Calu3 (cell line): ENCODE data around the gene DYNC1H1. TPM values are rescaled to one million over a fixed set of nuclear protein-coding genes. Genes with fewer than 3 reads are reported as not detected.
A peak's percentile ranks its signal among the peaks of the same experiment; 100 is the strongest.
"Not testable (repeated sequence)": the region's sequence is repeated elsewhere in the genome, so short reads cannot be mapped to it uniquely, and the experiment has no call there.

Experiments
- BruUV-seq: library from RNA; stranded (reverse); fragments of 400-500 nt; replicated peaks from 2 replicates; lab custom pipeline; 2021; lab: Mats Ljungman, UMichigan
- CTCF ChIA-PET: fragments of 300-600 bp; sonication (Branson Sonifier 250); formaldehyde crosslinking; loops from one replicate; lab custom pipeline; 2022; ENCODE audit warnings: antibody characterized with exemption; lab: Charles Lee
- DNase-seq: peaks from one replicate; pipeline ENCODE4 v3.0.0; 2022
- H3K27ac Mint-ChIP-seq: one replicate; pipeline ENCODE4 v1.8.0; 2022; ENCODE audit warnings: mixed read lengths; ENCODE audit not compliant: unreplicated experiment
- H3K27me3 Mint-ChIP-seq: one replicate; pipeline ENCODE4 v1.8.0; 2022; ENCODE audit warnings: mixed read lengths; ENCODE audit not compliant: unreplicated experiment
- H3K36me3 Mint-ChIP-seq: one replicate; pipeline ENCODE4 v1.8.0; 2022; ENCODE audit warnings: mild to moderate bottlenecking, moderate library complexity, mixed read lengths; ENCODE audit not compliant: insufficient read depth, unreplicated experiment
- H3K4me1 Mint-ChIP-seq: one replicate; pipeline ENCODE4 v1.8.0; 2022; ENCODE audit warnings: mild to moderate bottlenecking, low read depth, mixed read lengths; ENCODE audit not compliant: unreplicated experiment
- H3K4me3 Mint-ChIP-seq: one replicate; pipeline ENCODE4 v1.8.0; 2022; ENCODE audit warnings: mild to moderate bottlenecking, low read depth, moderate library complexity, mixed read lengths; ENCODE audit not compliant: unreplicated experiment
- H3K9me3 Mint-ChIP-seq: one replicate; pipeline ENCODE4 v1.8.0; 2022; ENCODE audit warnings: low read depth, mixed read lengths; ENCODE audit not compliant: unreplicated experiment
- CTCF ChIP-seq: fragments of 200-600 bp; IDR thresholded peaks from one replicate; pipeline ENCODE4 v1.8.0; 2022; ENCODE audit warnings: antibody characterized with exemption; ENCODE audit not compliant: unreplicated experiment
- intact Hi-C: fragments of 100-400 bp; cut with micrococcal nuclease; formaldehyde crosslinking; loops from one replicate; pipeline ENCODE4 v1.10.0; 2022; ENCODE audit not compliant: unreplicated experiment
- total RNA-seq: library from RNA; stranded (reverse); gene quantifications from 2 replicates; pipeline ENCODE4 v1.2.3, GENCODE V29; 2022

The DYNC1H1 gene
- total RNA-seq, 1 experiment from 2014 or later, result 529 TPM

- H3K36me3 Mint-ChIP-seq, result peaks cover 48% of the 10 kb centered on the region
- TSS peak; percentile 4 for BruUV-seq
- H3K4me3 Mint-ChIP-seq, result no peak overlapping the region
- H3K27me3 Mint-ChIP-seq, result no peaks in the 10 kb centered on the region
- CTCF ChIA-PET, result interaction anchor here (0.6 to 0.7 kb wide), 3 partner anchors 60 to 1836 kb away, joined by 3 to 4 read pairs (median 4); no protein-coding TSS in a partner anchor
- H3K4me1 Mint-ChIP-seq, result peaks cover 12% of the 10 kb centered on the region
- intact Hi-C loops, result no loop called here
- peaks cover 3% of the 10 kb centered on the region for H3K9me3 Mint-ChIP-seq
- TF ChIP-seq CTCF, result no peak
- peak overlapping the region; percentile 74 for H3K27ac Mint-ChIP-seq
- no peak for DNase-seq
These were observed 110.1 kb downstream of the DYNC1H1 start for GRCh38 chr14:102074415-102074964.

GRCh38 chr14:102075155-102075554 lies 110.8 kb downstream of the DYNC1H1 start:
- no peak for TF ChIP-seq CTCF
- no peaks in the 10 kb centered on the region for H3K27me3 Mint-ChIP-seq
- H3K4me3 Mint-ChIP-seq, result no peak overlapping the region
- intact Hi-C loops, result no loop called here
- DNase-seq, result no peak
- peaks cover 3% of the 10 kb centered on the region for H3K9me3 Mint-ChIP-seq
- H3K36me3 Mint-ChIP-seq, result peaks cover 55% of the 10 kb centered on the region
- no peak overlapping the region for H3K27ac Mint-ChIP-seq
- CTCF ChIA-PET, result interaction anchor here (0.7 kb wide), 1 partner anchor 59 kb away, joined by 3 read pairs; no protein-coding TSS in a partner anchor
- H3K4me1 Mint-ChIP-seq, result peaks cover 12% of the 10 kb centered on the region
- BruUV-seq, result no TSS peak

- BruUV-seq, result no TSS peak
- Mint-ChIP-seq H3K9me3 (peaks cover 3% of the 10 kb centered on the region), H3K27ac (no peak overlapping the region), H3K36me3 (peaks cover 64% of the 10 kb centered on the region), H3K4me3 (no peak overlapping the region), H3K4me1 (no peaks in the 10 kb centered on the region), H3K27me3 (no peaks in the 10 kb centered on the region)
- no peak for TF ChIP-seq CTCF
- CTCF ChIA-PET, result interaction anchor here (0.6 kb wide), 2 partner anchors 10 to 94 kb away, joined by 3 to 6 read pairs; no protein-coding TSS in a partner anchor
- intact Hi-C loops, result no loop called here
- DNase-seq, result no peak
These were observed 113.0 kb downstream of the DYNC1H1 start for GRCh38 chr14:102077382-102077709.

- DNase-seq, H3K4me1 Mint-ChIP-seq: not testable (repeated sequence)
These were observed 114.0 kb downstream of the DYNC1H1 start for GRCh38 chr14:102078361-102078791.

More at GRCh38 chr14:102078361-102078791, 114.0 kb downstream of the DYNC1H1 start:
- H3K4me3 Mint-ChIP-seq, H3K27me3 Mint-ChIP-seq, H3K9me3 Mint-ChIP-seq, CTCF ChIA-PET, BruUV-seq, intact Hi-C loops: not testable (repeated sequence)
- H3K27ac Mint-ChIP-seq, result peak overlapping the region; percentile 82
- H3K36me3 Mint-ChIP-seq, result peaks cover 74% of the 10 kb centered on the region
